ENCODE data around the gene TCF7L1. TPM values are rescaled to one million over a fixed set of nuclear protein-coding genes. Genes with fewer than 3 reads are reported as not detected.
"Not testable (repeated sequence)": the region's sequence is repeated elsewhere in the genome, so short reads cannot be mapped to it uniquely, and the experiment has no call there.

TCF7L1 gene
- polyA plus RNA-seq, 3 donors = 0.05 to 0.09 TPM; not detected in 1

DNA sequence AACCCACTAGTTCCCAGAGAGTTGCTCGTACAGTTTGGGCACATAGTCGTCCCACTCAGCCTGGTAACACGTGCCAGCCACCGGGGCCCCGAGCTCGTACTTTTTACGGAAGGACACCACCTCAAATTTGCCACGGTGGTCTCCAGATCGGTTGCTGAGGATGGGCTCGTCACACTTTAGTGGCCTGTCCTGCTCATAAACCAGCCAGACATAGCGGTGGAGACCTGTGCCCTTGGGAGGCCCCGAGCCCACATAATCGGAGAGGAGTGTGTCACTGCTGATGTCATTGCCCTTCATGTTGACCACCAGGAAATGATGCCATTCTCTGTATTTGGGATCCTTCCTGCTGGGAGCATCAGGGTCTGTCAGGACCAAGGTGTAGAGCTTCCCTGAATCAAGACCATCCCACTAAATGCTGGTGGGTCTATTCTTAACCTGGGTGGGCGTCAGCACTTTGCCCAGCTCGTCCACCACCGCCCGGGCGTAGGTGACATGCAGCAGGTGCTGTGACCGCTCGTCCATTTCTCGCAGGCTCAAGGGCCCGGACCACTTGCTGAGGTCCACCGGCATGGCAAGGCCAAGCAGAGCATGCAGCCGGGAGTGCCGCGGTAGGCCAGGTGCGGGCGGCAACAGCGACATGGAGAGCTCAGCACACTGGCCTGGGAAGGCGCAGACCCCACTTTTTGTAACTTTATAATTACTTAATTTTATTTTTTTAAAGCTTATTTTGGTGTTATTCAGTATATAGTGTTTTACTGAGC is 208.3 kb downstream of the TCF7L1 start:
- no peak for DNase-seq
- H3K4me1 Mint-ChIP-seq = no peaks in the 10 kb centered on the region
- H3K27me3 Mint-ChIP-seq (ENCODE audit: low read depth in 3 of 3) = peaks cover 5 to 8% (median 6%) of the 10 kb centered on the region in 3 donors
- H3K9me3 Mint-ChIP-seq = no peaks in the 10 kb centered on the region
- no peak overlapping the region for H3K27ac ChIP-seq (ENCODE audit: low read depth in 1 of 2, low read length in 2 of 2)
- H3K4me3 ChIP-seq (replicated peaks in 1 of 3; ENCODE audit: low read depth in 2 of 3, low read length in 3 of 3) = no peak overlapping the region
- TF ChIP-seq, protein P1, sequence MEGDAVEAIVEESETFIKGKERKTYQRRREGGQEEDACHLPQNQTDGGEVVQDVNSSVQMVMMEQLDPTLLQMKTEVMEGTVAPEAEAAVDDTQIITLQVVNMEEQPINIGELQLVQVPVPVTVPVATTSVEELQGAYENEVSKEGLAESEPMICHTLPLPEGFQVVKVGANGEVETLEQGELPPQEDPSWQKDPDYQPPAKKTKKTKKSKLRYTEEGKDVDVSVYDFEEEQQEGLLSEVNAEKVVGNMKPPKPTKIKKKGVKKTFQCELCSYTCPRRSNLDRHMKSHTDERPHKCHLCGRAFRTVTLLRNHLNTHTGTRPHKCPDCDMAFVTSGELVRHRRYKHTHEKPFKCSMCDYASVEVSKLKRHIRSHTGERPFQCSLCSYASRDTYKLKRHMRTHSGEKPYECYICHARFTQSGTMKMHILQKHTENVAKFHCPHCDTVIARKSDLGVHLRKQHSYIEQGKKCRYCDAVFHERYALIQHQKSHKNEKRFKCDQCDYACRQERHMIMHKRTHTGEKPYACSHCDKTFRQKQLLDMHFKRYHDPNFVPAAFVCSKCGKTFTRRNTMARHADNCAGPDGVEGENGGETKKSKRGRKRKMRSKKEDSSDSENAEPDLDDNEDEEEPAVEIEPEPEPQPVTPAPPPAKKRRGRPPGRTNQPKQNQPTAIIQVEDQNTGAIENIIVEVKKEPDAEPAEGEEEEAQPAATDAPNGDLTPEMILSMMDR (IDR thresholded peaks at IDR 0.05) = no peak
- no peaks in the 10 kb centered on the region for H3K4me1 ChIP-seq (ENCODE audit: control insufficient read depth in 1 of 2, insufficient read depth in 2 of 2, low read length in 2 of 2)
- 96% methylated on average over 23 of the region's 30 CpGs for WGBS (ENCODE audit: insufficient coverage)
- H3K27ac Mint-ChIP-seq = no peak overlapping the region
- H3K36me3 ChIP-seq (replicated peaks in 1 of 2; ENCODE audit: control insufficient read depth in 1 of 2, insufficient read depth in 2 of 2, low read length in 2 of 2) = peaks cover 27 to 39% of the 10 kb centered on the region in 2 donors
- intact Hi-C loops (cut with micrococcal nuclease) = no loop called here
- no peak overlapping the region for H2AFZ ChIP-seq (ENCODE audit: insufficient read depth, low read depth, low read length, poor library complexity, severe bottlenecking)
- H4K20me1 ChIP-seq (ENCODE audit: insufficient read depth, low read length) = peaks cover 3% of the 10 kb centered on the region
- H3K9ac ChIP-seq (ENCODE audit: insufficient read depth, low read length, poor library complexity, severe bottlenecking) = no peak overlapping the region
- H3K9me3 ChIP-seq (replicated peaks in 1 of 2; ENCODE audit: control insufficient read depth in 1 of 2, insufficient read depth in 1 of 2, low read length in 2 of 2) = no peaks in the 10 kb centered on the region
- no peaks in the 10 kb centered on the region for H3K79me2 ChIP-seq (ENCODE audit: insufficient read depth, low read length)
- H3K4me2 ChIP-seq (replicated peaks; ENCODE audit: extremely low read depth, low read length, poor library complexity, severe bottlenecking) = no peak overlapping the region
- H3K36me3 Mint-ChIP-seq = peaks cover 34 to 45% of the 10 kb centered on the region in 2 donors
- H3K27me3 ChIP-seq (ENCODE audit: control insufficient read depth in 2 of 2, insufficient read depth in 2 of 2, low read length in 2 of 2) = no peaks in the 10 kb centered on the region
- no peak overlapping the region for H3K4me3 Mint-ChIP-seq

DNA sequence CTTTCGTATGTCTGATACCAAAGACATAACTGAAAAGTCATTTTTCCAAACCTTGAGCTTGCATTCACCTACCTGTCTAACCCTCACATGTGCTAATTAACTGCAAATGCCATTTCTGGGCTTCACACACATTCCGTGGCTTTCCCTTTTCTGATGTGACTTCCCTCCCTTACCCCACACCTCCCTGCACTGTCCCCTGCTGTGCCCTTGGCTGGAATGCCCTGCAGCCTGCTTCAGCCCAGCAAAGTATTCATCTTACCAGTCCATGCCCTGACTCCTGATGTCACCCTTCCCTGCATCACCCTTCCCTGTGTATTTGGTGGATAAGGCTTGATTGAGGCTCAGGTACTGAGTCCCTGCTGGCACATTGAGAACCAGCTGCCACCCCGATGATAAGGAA is 209.0 kb downstream of the TCF7L1 start:
- peak overlapping the region in 1 of 7 donors; percentile 32 for H3K27ac Mint-ChIP-seq

DNA sequence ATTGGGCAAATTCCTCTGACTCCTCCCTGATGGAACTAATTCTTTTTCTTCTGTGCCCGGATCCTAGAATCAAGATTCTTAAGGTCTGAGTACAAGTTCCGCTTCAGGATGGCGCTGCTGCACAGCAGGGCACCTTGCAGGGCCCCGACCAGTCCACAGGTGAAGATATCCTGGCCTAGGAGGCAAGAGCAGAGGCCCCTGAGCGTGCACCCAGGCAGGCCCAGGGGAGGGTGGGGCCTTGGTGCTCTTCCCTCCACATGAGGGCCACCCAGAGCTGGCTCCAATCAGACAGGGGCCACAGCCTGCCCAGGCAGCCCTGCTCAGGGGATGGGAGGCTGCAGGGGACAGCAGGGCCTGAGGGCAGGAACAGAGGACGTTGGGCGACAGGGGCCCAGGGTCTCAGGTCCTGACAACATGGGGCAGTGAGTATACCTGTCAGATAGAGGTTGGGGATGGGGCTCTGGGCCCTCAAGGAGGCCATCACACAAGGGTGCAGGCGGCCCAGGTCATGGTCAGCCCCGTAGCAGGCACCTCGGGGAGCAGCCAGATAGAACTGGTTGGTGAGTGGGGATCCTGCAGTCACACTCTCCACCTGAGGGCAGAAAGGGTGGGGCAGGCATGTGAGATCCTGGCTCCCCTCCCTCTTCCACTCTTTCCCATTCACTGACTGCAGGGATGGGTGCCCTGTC is 210.2 kb downstream of the TCF7L1 start:
- H3K27ac ChIP-seq (ENCODE audit: low read depth in 1 of 2, low read length in 2 of 2); H2AFZ ChIP-seq (ENCODE audit: insufficient read depth, low read depth, low read length, poor library complexity, severe bottlenecking); H3K9ac ChIP-seq (ENCODE audit: insufficient read depth, low read length, poor library complexity, severe bottlenecking); H3K9me3 ChIP-seq (replicated peaks in 1 of 2; ENCODE audit: control insufficient read depth in 1 of 2, insufficient read depth in 1 of 2, low read length in 2 of 2); H3K4me3 Mint-ChIP-seq; H4K20me1 ChIP-seq (ENCODE audit: insufficient read depth, low read length); H3K79me2 ChIP-seq (ENCODE audit: insufficient read depth, low read length); DNase-seq; H3K27me3 ChIP-seq (ENCODE audit: control insufficient read depth in 2 of 2, insufficient read depth in 2 of 2, low read length in 2 of 2); H3K27me3 Mint-ChIP-seq (ENCODE audit: low read depth in 3 of 3); H3K4me1 ChIP-seq (ENCODE audit: control insufficient read depth in 1 of 2, insufficient read depth in 2 of 2, low read length in 2 of 2); H3K4me1 Mint-ChIP-seq; H3K4me2 ChIP-seq (replicated peaks; ENCODE audit: extremely low read depth, low read length, poor library complexity, severe bottlenecking); H3K9me3 Mint-ChIP-seq; H3K4me3 ChIP-seq (replicated peaks in 1 of 3; ENCODE audit: low read depth in 2 of 3, low read length in 3 of 3): not testable (repeated sequence)
- Mint-ChIP-seq H3K27ac (peak overlapping the region in 1 of 7 donors; percentile 66), H3K36me3 (peaks cover 47 to 62% of the 10 kb centered on the region in 2 donors)
- H3K36me3 ChIP-seq (replicated peaks in 1 of 2; ENCODE audit: control insufficient read depth in 1 of 2, insufficient read depth in 2 of 2, low read length in 2 of 2) = peaks cover 40 to 56% of the 10 kb centered on the region in 2 donors
- intact Hi-C loops (cut with micrococcal nuclease) = loop anchor here in 1 of 2 donors (1.0 kb wide), 1 partner anchor 26 kb away; no protein-coding TSS in a partner anchor
- 99% methylated on average over 7 of the region's 10 CpGs for WGBS (ENCODE audit: insufficient coverage)

More for the DNA sequence above, 209.0 kb downstream of the TCF7L1 start:
- Histone ChIP-seq H3K27ac (ENCODE audit: low read depth in 1 of 2, low read length in 2 of 2) (no peak overlapping the region), H3K4me3 (replicated peaks in 1 of 3; ENCODE audit: low read depth in 2 of 3, low read length in 3 of 3) (no peak overlapping the region), H3K79me2 (ENCODE audit: insufficient read depth, low read length) (no peaks in the 10 kb centered on the region), H3K4me1 (ENCODE audit: control insufficient read depth in 1 of 2, insufficient read depth in 2 of 2, low read length in 2 of 2) (no peaks in the 10 kb centered on the region), H3K27me3 (ENCODE audit: control insufficient read depth in 2 of 2, insufficient read depth in 2 of 2, low read length in 2 of 2) (no peaks in the 10 kb centered on the region), H3K36me3 (replicated peaks in 1 of 2; ENCODE audit: control insufficient read depth in 1 of 2, insufficient read depth in 2 of 2, low read length in 2 of 2) (peaks cover 34 to 46% of the 10 kb centered on the region in 2 donors), H4K20me1 (ENCODE audit: insufficient read depth, low read length) (peaks cover 3% of the 10 kb centered on the region), H2AFZ (ENCODE audit: insufficient read depth, low read depth, low read length, poor library complexity, severe bottlenecking) (no peak overlapping the region), H3K9ac (ENCODE audit: insufficient read depth, low read length, poor library complexity, severe bottlenecking) (no peak overlapping the region), H3K9me3 (replicated peaks in 1 of 2; ENCODE audit: control insufficient read depth in 1 of 2, insufficient read depth in 1 of 2, low read length in 2 of 2) (no peaks in the 10 kb centered on the region), H3K4me2 (replicated peaks; ENCODE audit: extremely low read depth, low read length, poor library complexity, severe bottlenecking) (no peak overlapping the region)
- Mint-ChIP-seq H3K4me1 (no peaks in the 10 kb centered on the region), H3K9me3 (no peaks in the 10 kb centered on the region), H3K27me3 (ENCODE audit: low read depth in 3 of 3) (peaks cover 5 to 8% (median 6%) of the 10 kb centered on the region in 3 donors), H3K4me3 (no peak overlapping the region), H3K36me3 (peaks cover 40 to 52% of the 10 kb centered on the region in 2 donors)
- intact Hi-C loops (cut with micrococcal nuclease) = no loop called here
- TF ChIP-seq, protein P1 (IDR thresholded peaks at IDR 0.05) = no peak
- no peak for DNase-seq
- 90% methylated on average over 2 of the region's 3 CpGs for WGBS (ENCODE audit: insufficient coverage)

Data from CD14-positive monocyte (primary cell).